Left renal pelvis (tissue), 4 donors: Measurements from ENCODE around the gene MFF. TPM values are rescaled to one million over a fixed set of nuclear protein-coding genes. Genes with fewer than 3 reads are reported as not detected.
"Not testable (repeated sequence)": the region's sequence is repeated elsewhere in the genome, so short reads cannot be mapped to it uniquely, and the experiment has no call there.

Experiments
- DNase-seq, 4 donors: peaks; one replicate each; pipeline ENCODE4 v3.0.0-alpha.2; 2013; ENCODE audit warnings: low read depth in 4 of 4, low spot score in 3 of 4
- polyA plus RNA-seq, 4 donors: library from polyadenylated mRNA; unstranded; fragments of 120-200 nt; gene quantifications; one replicate each; pipeline ENCODE4 v1.2.1, GENCODE V29; 2013; ENCODE audit not compliant: insufficient read length in 4 of 4

The MFF gene
- polyA plus RNA-seq, 4 donors: 116 to 151 (median 131) TPM

- DNase-seq: no peak
Observed at GRCh38 chr2:227376656-227377396, 51.8 kb downstream of the MFF start.

- DNase-seq: no peak
Observed at GRCh38 chr2:227377467-227378351, 52.7 kb downstream of the MFF start.

- no peak for DNase-seq
Observed at GRCh38 chr2:227378371-227378782, 53.3 kb downstream of the MFF start.

- no peak for DNase-seq
Observed at GRCh38 chr2:227379095-227379494, 54.0 kb downstream of the MFF start, which contains the start of gene TM4SF20. TM4SF20 (minus strand) TSS chr2:227379306; CDS start chr2:227379268, 38 bp downstream.

DNA sequence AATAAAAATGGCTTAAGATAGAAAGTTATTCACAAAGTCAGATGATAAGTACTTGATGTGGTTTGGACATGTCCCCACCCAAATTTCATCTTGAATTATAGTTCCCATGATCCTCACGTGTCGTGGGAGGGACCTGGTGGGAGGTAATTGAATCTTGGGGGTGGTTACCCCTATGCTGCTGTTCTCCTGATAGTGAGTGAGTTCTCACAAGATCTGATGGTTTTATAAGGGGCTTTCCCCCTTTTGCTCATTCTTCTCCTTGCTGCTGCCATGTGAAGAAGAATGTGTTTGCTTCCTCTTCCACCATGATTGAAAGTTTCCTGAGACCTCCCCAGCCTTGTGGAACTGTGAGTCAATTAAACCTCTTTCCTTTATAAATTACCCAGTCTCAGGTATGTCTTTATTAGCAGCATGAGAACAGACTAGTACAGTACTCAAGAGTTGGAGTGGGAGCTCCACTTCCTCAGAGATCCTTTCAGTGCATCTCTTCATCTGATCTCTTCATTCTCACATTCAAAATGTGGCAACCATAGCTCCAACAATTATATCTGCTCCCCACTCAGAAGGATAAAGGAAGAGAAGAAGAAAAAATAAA is 57.3 kb downstream of the MFF start:
- not testable (repeated sequence) for DNase-seq

- DNase-seq: no peak
Observed at GRCh38 chr2:227383686-227384085, 58.6 kb downstream of the MFF start.

DNA sequence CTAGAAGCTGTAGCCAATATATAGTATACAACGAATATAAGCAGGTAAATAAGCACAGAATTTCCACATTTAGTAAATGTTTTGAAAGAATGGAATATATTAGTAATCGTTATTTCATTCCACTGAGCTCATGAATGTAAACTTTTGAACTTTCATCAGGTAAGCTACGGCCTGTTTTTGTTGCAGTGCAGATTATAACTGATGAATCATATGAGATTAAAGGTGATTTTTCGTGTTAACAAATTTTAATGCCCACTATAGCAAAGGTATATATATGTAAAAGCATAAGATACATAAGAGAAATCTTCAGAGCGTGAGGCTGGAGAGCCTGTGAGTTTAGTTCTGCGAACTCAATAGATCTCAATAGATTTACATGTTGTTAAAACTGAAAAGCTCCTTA is 61.6 kb downstream of the MFF start:
- DNase-seq: no peak

- DNase-seq: not testable (repeated sequence)
Observed at GRCh38 chr2:227387583-227387982, 62.5 kb downstream of the MFF start, which contains the start of gene SCYGR1. SCYGR1 (minus strand) TSS chr2:227387949; CDS start chr2:227387949, 0 bp downstream.

DNA sequence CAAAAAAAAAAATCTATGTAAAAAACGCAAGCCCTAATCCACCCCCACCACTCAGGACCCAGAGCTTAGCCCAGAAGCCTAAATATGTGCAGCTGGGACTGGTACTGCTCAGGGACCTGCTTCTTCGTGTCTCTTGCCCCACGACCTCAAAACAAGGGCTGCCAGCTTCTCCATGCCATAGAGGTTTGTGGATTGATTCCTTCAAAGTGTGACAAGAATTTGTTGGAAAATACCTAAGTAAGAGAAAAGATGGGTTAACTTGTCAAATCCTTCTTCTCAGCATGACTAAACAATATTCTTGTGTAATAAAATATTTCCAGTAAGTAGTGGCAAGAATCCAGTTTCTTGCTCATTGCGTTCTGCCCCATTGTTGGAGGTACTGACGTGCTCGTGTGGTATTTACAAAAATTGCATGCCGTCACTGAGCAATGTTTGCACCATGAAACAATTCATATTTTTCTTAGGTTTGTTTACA is 63.5 kb downstream of the MFF start:
- DNase-seq: no peak

DNA sequence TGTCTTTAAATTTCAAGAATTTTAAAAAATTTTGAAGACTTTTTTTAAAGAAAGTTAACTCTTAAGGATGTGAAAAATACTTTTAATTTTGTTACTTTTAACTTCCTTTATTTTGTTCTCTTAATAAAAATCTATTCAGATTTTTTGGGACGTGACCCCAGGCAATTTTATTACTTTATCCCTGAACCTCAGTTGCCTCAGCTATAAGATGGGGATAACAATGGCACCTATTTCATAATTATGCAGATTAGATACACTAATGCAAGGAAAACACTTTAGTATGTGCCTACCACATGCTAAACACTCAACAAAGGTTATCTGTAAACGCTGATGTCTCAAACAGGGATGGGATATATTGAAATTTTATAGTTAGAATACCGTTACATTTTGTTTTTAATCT is 64.2 kb downstream of the MFF start:
- no peak for DNase-seq

DNA sequence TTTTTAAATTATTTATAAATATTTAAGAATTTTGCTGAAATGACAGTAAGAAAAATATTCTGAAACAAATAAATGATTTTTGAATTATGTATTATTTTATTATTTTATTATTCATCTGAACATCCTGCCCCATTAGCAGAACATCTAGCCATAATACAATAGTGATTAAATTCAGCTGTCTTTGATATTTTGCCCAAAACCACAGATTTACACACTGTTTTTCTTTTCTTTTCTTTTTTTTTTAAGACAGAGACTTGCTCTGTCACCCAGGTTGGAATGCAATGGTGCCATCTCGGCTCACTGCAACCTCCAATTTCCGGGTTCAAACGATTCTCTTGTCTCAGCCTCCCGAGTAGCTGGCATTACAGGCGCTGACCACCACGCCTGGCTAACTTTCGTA is 64.6 kb downstream of the MFF start:
- no peak for DNase-seq

DNA sequence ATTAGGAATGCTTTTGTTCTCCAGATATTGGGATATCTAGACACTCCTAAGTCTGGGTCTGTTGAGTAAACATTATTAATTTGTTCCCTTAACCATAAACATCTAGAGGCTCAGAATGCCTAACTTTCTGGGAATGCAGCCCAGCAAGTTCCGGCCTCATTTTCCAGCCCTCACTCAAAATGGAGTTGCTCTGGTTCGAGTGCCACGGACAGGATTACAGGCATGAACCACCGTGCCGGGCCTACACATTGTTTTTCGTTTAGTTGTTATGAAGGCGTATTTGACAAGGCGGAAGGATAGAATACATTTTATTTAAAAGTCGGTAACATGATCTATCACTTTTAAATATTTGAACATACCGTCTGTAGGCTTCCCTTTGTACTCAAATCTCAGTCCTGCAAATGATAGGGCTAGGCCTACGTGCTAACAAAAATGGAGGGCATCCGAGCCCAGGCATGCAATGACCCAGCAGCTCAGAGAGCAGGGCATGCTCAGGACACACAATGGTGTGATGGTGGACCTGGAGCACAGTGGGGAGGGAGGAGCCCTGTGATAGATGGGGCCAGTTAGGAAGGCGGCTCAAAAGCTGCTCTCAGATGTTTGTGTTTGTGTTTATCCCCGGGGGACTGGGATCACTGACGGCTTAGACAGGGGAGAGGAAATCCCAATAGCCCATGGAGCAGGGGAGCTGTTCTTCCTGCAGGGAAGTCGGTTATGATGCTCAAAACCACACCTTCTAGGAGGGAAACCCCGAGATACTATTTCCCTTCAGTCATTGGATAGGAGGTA is 65.6 kb downstream of the MFF start:
- no peak for DNase-seq

GRCh38 chr2:227394401-227394800 is 69.3 kb downstream of the MFF start:
- DNase-seq: no peak

- no peak for DNase-seq
Observed at GRCh38 chr2:227395556-227395955, 70.5 kb downstream of the MFF start.

GRCh38 chr2:227397562-227397961 is 72.5 kb downstream of the MFF start:
- no peak for DNase-seq

DNA sequence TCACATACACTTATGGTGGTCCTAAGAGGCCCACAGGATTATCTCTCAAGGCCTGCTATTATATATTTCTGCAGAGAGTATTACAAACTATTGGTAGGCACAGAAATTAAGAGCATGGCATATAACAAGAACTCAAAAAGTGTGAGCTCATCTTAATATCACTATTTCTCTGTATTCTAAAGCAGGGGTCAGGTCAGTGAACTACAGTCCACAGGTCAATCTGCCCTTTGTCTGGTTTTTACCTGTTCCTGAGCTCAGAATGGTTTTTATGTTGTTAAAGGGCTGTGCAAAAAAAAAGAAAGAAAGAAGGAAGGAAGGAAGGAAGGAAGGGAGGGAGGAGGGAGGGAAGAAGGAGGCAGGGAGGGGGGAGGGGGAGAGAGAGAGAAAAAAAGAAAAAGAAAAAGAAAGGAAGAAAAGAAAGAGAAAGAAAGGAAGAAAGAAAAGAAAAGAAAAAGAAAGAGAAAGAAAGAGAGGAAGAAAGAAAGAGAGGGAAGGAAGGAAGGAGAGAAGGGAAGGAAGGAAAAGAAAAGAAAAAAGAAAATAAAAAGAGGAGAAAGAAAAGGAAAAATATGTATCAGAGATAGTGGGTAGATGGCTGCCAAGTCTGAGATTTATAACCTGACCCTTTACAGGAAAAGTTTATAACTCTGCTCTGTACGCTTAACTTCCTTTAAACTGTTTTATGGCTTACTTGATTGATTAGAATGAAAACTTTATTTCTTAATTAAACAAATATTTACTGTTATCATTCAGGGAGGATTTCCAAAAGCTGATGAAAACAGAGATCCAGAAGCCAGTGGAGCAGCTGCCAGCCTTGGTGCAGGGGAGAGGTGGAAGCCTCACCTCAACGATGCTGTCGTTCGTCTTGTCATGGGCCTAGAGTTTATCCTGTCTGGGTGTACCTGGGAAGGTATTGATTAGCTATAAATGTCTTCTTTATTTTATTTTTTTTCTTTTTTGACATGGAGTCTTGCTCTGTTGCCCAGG is 73.9 kb downstream of the MFF start:
- no peak for DNase-seq

DNA sequence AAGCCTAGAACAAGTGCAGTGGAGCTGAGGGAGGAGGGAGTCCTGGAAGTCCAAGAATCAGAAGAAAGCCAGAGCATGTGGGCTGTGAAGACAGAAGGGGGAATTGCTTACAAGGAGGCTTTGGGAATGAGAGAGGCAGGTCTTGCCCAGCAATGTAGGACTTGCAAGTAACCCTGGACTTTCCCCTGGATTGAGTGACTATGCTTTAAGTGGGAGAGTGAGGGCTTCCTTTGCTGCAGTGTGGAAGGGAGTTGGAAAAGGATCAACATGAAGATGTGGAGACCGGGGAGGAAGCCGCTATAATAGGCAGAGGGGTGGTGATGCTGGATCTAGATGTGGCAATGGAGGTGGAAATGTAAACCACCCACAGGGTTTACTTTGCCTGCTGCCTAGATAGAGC is 76.5 kb downstream of the MFF start:
- DNase-seq: no peak

GRCh38 chr2:227402321-227402720 is 77.3 kb downstream of the MFF start:
- DNase-seq: no peak

GRCh38 chr2:227402959-227403358 is 77.9 kb downstream of the MFF start:
- no peak for DNase-seq
